Fibroblast of skin of left biceps (primary cell): ENCODE results near the gene KCNN4.
A peak's percentile ranks its signal among the peaks of the same experiment; 100 is the strongest.
"Not testable (repeated sequence)": the region's sequence is repeated elsewhere in the genome, so short reads cannot be mapped to it uniquely, and the experiment has no call there.

Experiments used
- DNase-seq, 2 experiments: peaks; one replicate each; pipeline ENCODE4 v3.0.0-alpha.2; 2013; ENCODE audit warnings: low read depth in 2 of 2

Gene KCNN4

DNA sequence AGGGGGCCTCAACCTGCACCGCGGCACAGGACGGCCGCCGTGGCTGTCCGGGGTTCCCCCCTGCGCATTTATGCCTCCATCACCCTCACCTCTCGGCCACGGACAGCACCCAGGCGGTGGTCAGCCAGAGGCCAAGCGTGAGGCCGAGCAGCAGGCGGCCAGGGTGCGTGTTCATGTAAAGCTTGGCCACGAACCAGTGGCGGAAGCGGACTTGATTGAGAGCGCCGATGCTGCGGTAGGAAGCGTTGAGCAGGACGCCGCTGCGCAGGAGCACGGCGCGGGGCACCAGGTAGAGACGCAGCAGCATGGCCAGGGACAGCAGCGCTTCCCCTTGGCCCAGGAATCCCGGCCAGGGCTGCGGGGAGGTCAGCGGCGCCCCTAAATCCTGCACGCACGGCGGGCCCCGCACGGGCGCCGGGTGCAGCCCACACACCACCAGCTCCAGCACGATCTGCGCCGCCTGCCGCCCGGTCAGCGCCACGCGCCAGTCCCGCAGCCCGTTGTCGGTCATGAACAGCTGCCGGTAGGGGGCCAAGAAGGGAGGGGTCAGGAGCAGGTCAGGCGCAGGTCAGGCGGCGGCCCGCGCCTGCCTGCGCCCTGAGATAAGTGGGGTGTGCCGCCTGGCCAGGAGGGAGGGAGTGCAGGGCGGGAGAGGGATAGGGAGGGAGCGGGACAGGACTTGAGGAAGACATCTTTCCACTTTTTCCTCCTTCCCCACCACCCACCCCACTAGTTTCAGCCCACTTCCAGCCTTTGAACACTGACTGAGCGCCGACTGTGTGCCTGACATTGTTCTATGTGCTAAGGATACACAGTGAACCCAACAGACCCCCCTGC lies 6.5 kb downstream of the KCNN4 start:
- DNase-seq, result no peak

- no peak for DNase-seq
Observed at GRCh38 chr19:43773725-43774102, 7.1 kb downstream of the KCNN4 start.

DNA sequence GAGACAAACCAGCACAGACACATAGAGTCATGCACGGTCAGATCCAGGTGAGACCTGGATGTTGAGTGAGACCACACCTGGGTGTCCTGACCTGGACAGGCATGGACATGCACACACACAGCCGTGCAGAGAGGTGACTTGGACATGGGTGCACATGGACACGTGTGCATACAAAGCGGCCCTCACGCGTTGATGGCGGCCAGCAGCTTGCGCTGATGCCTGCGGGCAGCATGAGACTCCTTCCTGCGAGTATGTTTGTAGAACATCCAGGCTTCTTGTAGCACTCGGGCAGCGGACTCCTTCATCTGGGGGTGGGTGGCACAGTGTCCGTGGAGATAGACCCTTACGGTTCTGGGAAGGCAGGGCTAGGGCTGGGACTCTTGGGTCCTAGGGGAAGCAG lies 11.5 kb downstream of the KCNN4 start:
- DNase-seq, result no peak

DNA sequence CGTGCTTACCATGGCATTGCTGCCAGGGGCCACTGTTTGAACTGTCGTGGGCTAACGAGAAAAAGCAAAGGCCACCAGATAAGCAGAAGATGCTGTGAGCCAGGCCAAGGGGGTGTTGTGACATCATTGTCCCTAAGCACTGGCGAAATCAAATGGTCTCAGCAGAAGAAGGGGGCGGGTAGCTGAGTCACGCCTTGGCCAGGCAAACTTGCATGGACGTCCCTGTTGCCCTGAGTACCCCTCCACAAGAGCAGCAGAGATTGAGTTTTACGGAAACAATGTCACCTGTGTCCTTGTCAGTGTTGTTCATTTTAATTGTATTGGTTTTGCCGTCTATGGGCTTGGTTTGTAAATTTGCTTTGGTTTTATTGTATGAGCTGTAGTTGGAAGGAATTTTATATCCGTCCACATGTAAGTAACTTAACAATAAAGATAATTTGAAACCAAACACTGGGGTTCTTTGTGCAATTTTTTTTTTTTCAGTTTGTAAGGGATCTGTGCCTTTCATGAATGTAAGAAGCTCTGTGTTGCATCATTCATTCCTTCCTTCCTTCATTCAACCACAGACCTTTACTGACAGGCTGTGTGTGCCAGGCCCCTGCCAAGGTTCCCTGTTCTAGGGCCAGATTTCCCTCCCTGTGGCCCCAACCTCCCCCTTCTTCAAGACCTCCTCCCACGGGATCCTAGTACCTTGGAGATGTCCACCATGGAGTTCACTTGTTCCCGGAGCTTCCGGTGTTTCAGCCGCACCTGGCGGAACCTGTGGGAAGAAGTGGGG lies 12.3 kb downstream of the KCNN4 start:
- DNase-seq, result no peak

- DNase-seq, result no peak
Observed at GRCh38 chr19:43767818-43768217, 13.0 kb downstream of the KCNN4 start.

GRCh38 chr19:43767316-43767715 lies 13.5 kb downstream of the KCNN4 start:
- DNase-seq, result no peak

- no peak for DNase-seq
Observed at GRCh38 chr19:43766755-43767043, 14.1 kb downstream of the KCNN4 start.

DNA sequence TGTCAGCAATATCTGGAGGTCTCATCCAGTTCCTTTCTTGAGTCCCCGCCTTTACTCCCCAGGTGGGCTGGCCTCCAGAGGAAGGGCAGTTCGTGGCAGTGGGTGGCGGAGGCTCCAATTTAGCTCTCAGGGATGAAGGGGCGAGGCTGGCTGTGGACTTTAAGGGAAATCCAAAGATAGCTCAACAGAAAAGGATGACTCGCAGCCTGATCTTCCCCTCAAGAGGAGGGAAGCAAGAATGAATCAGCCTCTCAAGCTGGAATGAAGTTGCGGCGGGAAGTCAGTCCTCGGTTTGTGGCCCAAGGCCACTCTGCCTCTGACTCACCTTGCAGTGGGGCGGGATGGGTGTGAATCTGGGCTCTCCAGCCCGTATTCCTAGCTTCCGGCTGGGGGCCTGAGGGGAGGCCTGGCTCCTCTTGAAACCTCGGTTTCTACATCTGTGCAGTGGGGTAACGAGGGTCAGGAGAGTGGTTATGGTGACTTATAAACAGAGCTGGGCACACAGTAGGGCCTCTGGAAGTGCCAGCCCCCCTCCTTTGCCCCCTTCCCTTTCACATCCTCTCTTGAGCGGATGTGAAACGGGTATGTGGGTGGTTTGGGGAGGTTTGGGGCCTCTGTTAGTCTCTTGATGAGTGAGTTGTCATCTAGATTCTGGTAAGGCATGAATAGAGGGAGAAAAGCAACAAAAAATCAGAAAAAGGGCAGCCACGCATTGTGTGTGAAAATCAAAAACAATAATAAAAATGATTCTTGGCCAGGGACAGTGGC lies 15.5 kb downstream of the KCNN4 start:
- peak; percentile 85 to 87 for DNase-seq

DNA sequence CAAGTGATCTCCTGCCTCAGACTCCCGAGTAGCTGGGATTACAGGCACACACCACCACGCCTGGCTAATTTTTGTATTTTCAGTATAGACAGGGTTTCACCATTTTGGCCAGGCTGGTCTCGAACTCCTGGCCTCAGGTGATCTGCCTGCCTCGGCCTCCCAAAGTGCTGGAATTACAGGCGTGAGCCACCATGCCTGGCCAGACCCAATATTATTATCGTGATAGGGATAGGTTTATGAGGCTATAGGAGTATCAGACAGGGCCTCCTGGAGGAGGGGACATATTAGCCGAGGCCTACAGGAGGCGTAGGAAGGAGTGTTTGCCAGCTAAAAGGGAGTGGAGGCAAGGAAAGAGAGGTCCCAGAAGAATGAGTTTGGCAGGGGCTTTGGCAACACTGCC lies 16.1 kb downstream of the KCNN4 start:
- not testable (repeated sequence) for DNase-seq

GRCh38 chr19:43763473-43763939 lies 17.3 kb downstream of the KCNN4 start:
- DNase-seq, result no peak

DNA sequence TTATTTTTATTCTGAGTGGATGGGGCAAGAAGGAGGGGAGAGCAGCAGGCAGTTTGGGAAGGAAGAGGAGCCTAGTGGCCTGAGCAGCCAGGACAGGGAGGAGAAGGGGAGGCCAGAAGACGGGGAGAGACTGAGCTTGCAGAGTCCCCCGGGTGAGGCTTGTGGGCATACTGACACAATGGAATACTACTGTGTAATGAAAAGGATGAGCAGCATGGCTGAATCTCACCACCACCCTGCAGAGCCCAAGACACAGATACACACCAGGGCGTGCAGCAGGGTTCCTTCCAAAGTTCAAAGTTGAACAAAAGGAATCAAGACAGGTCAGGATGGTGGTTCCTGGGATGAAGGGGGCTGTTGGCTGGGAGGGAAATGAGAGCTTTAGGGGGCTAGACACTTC lies 18.0 kb downstream of the KCNN4 start:
- no peak for DNase-seq

- no peak for DNase-seq
Observed at GRCh38 chr19:43760941-43761340, 19.8 kb downstream of the KCNN4 start.

DNA sequence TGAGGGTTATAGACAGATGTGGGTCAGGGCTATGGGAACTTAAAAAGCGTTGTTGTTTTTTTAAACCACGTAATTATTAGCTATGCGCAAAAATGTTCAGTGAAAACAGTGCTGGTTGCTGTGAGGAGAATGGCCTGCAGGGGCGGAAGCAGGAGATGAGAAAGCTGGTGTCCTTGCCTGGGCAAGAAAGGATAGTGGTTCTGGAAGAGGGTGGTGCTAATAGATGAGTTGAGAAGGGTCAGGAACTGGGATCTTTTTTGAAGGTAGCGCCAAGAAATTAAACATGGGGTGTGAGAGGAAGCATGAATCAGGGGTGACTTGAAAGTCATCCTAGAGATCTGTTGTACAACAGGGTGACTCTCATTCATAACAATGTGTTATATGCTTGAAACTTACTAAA lies 21.3 kb downstream of the KCNN4 start:
- DNase-seq, result no peak

GRCh38 chr19:43755256-43755801 lies 25.4 kb downstream of the KCNN4 start:
- no peak for DNase-seq

GRCh38 chr19:43754503-43755255 lies 26.1 kb downstream of the KCNN4 start, which contains the start of gene SMG9:
Gene SMG9 (minus strand): TSS chr19:43754962. CDS start chr19:43750741, 4,221 bp downstream.
- peak; percentile 94 to 96 for DNase-seq

DNA sequence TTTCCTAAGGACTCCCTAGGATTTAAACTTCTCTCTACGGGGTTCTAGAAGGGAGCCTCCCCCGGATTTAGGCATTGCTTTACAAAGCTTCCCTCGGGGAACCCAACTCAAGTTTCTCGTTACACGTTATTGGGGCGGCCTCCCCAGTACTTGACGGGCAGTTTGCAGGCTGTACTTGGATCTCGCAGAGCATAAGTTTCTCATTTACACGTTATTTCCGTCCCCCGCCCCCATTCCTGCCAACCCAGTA lies 26.6 kb downstream of the KCNN4 start:
- no peak for DNase-seq

DNA sequence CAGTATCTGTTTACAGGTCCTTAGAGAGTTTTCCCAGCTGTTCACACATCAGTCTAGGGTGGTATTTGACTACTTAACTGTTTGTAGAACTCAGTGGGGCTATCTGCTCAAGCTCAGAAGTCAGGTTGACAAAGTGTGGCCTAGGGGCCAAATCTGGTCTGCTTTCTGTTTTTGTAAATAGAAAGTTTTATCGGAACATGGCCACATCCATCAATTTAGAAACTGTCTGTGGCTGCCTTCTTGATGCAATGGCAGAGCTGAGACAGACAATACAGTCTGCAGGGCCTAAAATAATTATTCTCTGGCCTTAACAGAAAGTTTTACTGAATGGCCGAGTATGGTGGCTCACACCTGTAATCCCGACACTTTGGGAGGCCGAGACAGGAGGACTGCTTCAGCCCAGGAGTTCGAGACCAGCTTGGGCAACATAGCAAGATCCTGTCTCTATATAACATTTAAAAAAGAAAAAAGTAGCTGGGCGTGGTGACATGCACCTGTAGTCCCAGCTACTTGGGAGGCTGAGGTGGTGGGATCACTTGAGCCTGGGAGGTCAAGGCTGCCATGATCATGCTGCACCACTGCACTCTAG lies 28.4 kb downstream of the KCNN4 start:
- DNase-seq, result no peak

DNA sequence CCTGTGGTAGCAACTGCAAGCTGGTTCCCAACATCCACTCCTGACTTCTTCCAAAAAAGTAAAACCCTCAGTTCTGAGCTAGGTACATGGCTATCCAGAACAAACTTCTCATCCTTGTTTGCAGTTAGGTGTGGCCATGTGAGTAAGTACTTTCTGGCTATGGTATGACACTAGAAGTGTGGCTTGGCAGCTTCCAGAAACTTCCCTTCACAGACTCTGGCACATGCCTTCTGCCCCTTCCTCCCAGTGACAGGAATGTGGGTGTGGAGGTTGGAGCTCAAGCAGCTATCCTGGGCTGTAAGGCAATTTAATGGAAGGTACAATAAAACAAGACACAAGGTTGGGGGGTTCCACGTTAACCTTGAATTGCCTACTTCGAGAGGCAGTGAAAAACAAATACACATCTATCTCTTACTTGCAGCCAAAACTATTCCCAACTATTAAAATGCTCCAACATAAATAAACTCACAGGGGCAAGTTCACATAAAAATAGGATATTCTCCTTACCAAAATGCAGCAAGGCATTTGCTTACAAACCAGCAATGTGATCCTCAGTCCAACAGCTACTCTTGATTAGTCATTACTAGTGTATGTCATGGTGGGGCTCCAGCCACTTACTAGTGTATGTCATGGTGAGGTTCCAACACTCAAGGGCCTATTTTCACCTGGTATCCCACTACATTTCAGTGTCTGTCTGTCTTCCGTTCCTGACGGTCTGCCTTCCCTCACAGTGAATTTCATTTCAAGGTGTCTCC lies 29.1 kb downstream of the KCNN4 start:
- DNase-seq, result no peak

- no peak for DNase-seq
Observed at GRCh38 chr19:43749898-43750297, 30.9 kb downstream of the KCNN4 start.

- DNase-seq, result no peak
Observed at GRCh38 chr19:43749152-43749551, 31.6 kb downstream of the KCNN4 start.

GRCh38 chr19:43748685-43749084 lies 32.1 kb downstream of the KCNN4 start:
- DNase-seq, result no peak
